HuH-7.5 (cell line): ENCODE results near the gene ARL14EP.

Experiments
- DNase-seq: peaks from one replicate; pipeline ENCODE4 v3.0.0; 2011; ENCODE audit warnings: low spot score

The ARL14EP gene

GRCh38 chr11:30322826-30323710 is at the start of gene ARL14EP:
ARL14EP (plus strand) TSS chr11:30323104; CDS start chr11:30330949, 7,845 bp downstream.
- peak; percentile 75 for DNase-seq

GRCh38 chr11:30277176-30277575 is 45.7 kb upstream of the ARL14EP start:
- no peak for DNase-seq

- DNase-seq = no peak
Measured at GRCh38 chr11:30279796-30280195, 43.1 kb upstream of the ARL14EP start.

GRCh38 chr11:30281476-30282288 is 41.2 kb upstream of the ARL14EP start:
- no peak for DNase-seq

- no peak for DNase-seq
Measured at GRCh38 chr11:30282289-30282631, 40.6 kb upstream of the ARL14EP start.

GRCh38 chr11:30284836-30285235 is 38.1 kb upstream of the ARL14EP start:
- DNase-seq = no peak

- no peak for DNase-seq
Measured at GRCh38 chr11:30285416-30286121, 37.3 kb upstream of the ARL14EP start.

- no peak for DNase-seq
Measured at GRCh38 chr11:30291331-30291730, 31.6 kb upstream of the ARL14EP start.

GRCh38 chr11:30292545-30292944 is 30.4 kb upstream of the ARL14EP start:
- DNase-seq = peak; percentile 19

- DNase-seq = no peak
Measured at GRCh38 chr11:30295178-30295885, 27.6 kb upstream of the ARL14EP start.

GRCh38 chr11:30304620-30305019 is 18.3 kb upstream of the ARL14EP start:
- no peak for DNase-seq

GRCh38 chr11:30310623-30311022 is 12.3 kb upstream of the ARL14EP start:
- no peak for DNase-seq

- no peak for DNase-seq
Measured at GRCh38 chr11:30311189-30311588, 11.7 kb upstream of the ARL14EP start.

GRCh38 chr11:30312243-30312642 is 10.7 kb upstream of the ARL14EP start:
- DNase-seq = no peak

GRCh38 chr11:30313580-30313979 is 9.3 kb upstream of the ARL14EP start:
- DNase-seq = no peak

- DNase-seq = no peak
Measured at GRCh38 chr11:30314625-30315024, 8.3 kb upstream of the ARL14EP start.

- no peak for DNase-seq
Measured at GRCh38 chr11:30316237-30316636, 6.7 kb upstream of the ARL14EP start.

- DNase-seq = no peak
Measured at GRCh38 chr11:30317030-30317429, 5.9 kb upstream of the ARL14EP start.

GRCh38 chr11:30321321-30321720 is 1.6 kb upstream of the ARL14EP start:
- no peak for DNase-seq

GRCh38 chr11:30322191-30322590 is 713 bp upstream of the ARL14EP start:
- DNase-seq = no peak

GRCh38 chr11:30326114-30326778 is 3.3 kb downstream of the ARL14EP start:
- no peak for DNase-seq
